Stimulated activated CD8-positive, alpha-beta memory T cell treated with anti-CD3 and anti-CD28 coated beads, Interleukin-15, amount 100 ng/mL, for 24 hours (primary cell): ENCODE data around the gene MYOCOS.
"Not testable (repeated sequence)": the region's sequence is repeated elsewhere in the genome, so short reads cannot be mapped to it uniquely, and the experiment has no call there.

ENCODE experiments used
- DNase-seq: peaks from one replicate; pipeline ENCODE4 v3.0.0-alpha.2; 2020; ENCODE audit warnings: low read depth

Gene MYOCOS

DNA sequence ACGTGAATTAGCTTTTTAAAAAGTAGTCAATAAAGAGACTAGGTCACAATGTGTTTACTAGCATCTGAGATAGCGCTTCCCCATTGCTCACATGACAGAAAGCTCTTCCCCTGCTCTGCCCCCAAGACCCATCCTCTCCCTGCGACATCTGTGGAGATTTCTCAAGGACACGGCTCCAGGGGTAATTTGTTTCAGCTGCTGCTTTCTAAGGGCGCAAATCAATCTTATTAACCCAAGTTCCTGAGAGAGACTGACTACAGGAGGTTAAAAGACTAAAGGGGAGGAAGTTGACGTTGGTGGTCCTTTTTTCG, at the start of gene MYOCOS:
TSS of gene MYOCOS (plus strand) at position 92 of the 311 bp plus-strand sequence. CDS start 1,641 bp downstream, outside the sequence.
- no peak for DNase-seq

DNA sequence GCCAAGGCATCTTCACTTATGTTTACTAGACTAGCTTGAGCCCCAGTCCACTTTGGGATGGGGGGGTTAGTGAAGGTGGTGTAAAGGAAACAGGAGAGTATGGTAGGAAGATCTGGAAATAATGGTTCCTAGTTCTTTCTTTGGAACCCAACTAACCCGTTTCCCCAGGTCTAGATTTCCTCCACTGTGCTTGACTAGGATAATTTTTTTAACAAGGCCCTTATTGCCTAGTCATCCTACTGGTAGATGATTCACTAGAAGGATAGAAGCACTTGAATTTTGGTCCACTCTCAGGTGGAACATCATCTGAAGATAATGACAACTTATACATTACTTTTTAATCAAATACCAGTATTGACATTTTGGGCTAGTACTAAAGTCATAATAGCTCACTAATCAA, 45.9 kb upstream of the MYOCOS start:
- no peak for DNase-seq

GRCh38 chr1:171581226-171581625, 40.8 kb upstream of the MYOCOS start:
- no peak for DNase-seq

- DNase-seq, result no peak
Measured at GRCh38 chr1:171581766-171582165, 40.3 kb upstream of the MYOCOS start.

- DNase-seq, result no peak
Measured at GRCh38 chr1:171582589-171582988, 39.5 kb upstream of the MYOCOS start.

GRCh38 chr1:171583591-171584201, 38.3 kb upstream of the MYOCOS start:
- DNase-seq, result no peak

- no peak for DNase-seq
Measured at GRCh38 chr1:171585715-171586114, 36.3 kb upstream of the MYOCOS start.

DNA sequence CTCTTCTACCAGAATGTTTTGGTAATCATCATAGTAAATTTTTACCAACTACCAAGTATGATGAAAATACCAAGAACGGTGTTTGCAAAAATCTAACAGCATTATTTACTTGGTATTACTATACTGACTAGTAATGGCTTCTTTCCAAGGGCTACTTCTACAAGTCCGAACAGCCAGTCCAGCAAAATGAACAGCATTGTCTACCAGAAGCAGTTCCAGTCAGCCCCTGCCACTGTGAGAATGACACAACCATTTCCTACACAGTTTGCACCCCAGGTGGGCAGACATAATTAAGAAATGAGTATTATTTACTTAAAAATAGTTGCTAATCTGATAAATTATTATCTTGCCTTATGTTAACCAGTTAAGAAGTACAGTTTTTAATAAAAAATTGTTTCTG, 33.8 kb upstream of the MYOCOS start:
- no peak for DNase-seq

DNA sequence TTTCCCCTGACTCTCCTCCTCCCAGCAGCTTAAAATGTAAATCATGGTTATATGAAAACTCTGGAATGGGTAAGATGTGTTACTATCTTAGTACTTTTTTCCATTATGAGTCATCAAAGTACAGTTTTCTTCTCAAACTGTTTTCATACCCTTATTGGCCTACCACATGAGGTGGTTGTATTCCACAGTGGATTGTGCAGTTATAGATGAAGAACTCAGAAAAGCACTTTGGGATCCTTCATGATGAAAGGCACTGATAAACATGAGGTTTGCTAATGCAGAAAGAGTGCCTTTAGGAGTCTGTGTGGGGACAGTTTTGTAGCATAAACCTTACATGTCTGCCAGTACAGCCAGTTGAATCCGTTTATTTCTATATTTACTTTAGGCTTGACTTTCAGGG, 32.0 kb upstream of the MYOCOS start:
- DNase-seq, result no peak

DNA sequence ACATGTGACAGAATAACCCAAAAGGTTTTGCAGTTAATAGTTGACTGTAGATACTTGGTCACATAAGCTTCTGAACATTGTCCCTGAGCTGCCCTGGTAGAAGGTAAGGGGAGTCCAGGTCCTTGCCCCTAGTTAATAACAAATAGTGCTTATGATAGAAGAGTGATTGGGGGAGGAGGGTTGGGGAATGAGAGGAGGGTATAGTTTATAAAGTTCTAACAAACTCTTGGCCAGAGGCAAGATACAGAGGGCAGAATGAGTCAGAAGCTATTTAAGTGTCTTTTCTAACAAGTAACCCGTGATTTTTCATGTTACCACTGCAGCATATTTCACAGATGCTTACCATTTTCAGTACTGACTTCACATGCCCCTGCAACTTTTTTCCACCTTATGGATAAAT, 26.7 kb upstream of the MYOCOS start:
- DNase-seq, result no peak

- no peak for DNase-seq
Measured at GRCh38 chr1:171596119-171596518, 25.9 kb upstream of the MYOCOS start.

GRCh38 chr1:171596705-171597104, 25.3 kb upstream of the MYOCOS start:
- no peak for DNase-seq

GRCh38 chr1:171597203-171597602, 24.8 kb upstream of the MYOCOS start:
- no peak for DNase-seq

DNA sequence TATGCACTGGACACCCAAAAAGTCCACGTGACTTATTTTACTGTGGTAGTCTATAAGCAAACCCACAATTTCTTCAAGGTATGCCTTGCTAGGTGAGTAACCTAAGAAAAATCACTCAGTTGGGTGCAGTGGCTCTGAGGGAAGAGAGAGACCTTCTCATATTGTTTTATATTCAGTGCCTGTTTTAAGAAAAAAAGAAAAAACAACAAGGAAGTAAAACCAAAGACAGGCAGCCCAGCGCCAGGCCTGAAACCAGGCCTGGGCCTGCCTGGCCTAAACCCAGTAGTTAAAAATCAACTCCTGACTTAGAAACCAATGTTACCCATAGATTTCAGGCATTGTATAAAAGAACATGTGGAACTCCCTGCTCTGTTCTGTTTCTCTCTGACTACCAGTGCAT, 21.7 kb upstream of the MYOCOS start:
- DNase-seq, result not testable (repeated sequence)

- DNase-seq, result no peak
Measured at GRCh38 chr1:171600862-171601261, 21.2 kb upstream of the MYOCOS start.

DNA sequence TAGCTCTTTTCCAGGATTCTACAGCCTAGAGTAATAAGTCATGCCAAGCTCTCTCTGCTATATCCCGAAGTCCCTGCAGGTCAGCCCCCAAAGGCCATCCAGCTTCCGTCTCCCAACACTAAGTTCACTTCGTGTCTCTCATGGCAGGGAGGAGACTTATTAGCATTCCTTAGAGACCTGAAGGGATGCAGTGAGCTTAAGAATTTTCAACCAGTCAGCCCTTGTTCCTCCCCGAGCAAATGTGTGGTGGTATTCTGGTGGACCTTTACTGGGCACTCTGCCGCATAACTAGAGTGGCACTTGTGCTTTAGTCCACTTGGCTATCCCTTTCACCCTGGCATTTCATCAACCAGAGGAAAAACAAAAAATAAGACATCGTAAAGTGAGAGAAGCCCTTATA, 19.0 kb upstream of the MYOCOS start:
- not testable (repeated sequence) for DNase-seq

- DNase-seq, result no peak
Measured at GRCh38 chr1:171606402-171606941, 15.6 kb upstream of the MYOCOS start.

DNA sequence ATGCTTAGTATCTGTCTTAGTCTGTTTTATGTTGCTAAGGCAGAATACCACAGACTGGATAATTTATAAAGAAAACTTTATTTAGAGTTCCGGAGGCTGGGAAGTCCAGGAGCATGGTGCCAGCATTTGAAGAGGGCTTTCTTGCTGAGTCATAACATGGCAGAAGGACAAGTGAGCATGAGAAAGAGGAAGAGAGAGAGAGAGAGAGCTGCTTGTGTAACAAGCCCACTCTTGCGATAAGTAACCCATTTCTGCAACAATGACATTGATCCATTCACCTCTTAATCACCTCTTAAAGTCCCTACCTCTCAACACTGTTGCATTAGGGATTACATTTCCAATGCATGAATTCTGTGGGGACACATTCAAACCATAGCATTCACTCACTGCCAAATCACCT, 11.7 kb upstream of the MYOCOS start:
- no peak for DNase-seq

DNA sequence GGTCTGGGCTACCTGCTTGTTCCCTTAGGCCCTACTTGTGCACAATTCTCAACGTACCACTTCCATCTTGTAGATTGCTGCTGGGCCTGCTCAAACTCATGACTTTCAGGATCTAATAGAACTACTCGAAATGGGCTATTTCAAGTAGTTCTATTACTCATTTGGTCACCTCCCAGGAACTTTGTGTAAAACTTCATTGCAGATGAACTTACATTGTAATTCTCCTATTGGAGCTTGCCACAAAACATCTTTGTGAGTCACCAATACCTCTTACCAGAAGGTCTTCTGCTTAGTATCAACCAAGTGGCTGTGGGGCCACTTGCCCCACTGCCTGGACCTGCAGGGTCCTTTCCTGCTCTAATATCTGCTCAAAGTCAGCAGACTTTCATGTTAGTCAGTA, 10.7 kb upstream of the MYOCOS start:
- DNase-seq, result no peak

GRCh38 chr1:171613282-171613681, 8.8 kb upstream of the MYOCOS start:
- no peak for DNase-seq

DNA sequence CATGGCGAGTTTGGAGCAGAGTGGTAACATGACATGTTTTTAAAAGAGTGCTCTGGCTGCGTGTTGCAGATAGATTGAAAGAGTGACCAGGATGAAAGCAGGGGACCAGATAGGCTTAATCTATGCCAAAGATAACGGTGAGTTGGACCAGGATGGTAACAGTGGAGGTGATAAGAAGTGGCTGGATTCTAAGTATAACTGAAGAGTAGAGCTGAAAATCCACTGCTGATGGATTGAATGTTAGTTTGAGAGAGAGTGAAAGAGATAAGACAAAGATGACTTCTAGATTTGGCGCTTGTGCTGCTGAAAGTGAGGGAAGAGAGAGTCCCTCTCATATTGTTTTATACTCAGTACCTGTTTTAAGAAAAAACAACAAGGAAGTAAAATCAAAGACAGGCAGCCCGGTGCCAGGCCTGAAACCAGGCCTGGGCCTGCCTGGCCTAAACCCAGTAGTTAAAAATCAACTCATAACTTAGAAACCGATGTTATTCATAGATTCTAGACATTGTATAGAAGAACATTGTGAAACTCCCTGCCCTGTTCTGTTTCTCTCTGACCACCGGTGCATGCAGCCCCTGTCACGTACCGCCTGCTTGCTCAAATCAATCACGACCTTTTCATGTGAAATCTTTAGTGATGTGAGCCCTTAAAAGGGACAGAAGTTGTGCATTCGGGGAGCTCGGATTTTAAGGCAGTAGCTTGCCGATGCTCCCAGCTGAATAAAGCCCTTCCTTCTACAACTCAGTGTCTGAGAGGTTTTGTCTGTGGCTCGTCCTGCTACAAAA, 6.7 kb upstream of the MYOCOS start:
- not testable (repeated sequence) for DNase-seq

- DNase-seq, result no peak
Measured at GRCh38 chr1:171616586-171616985, 5.5 kb upstream of the MYOCOS start.

GRCh38 chr1:171623651-171624331, 1.7 kb downstream of the MYOCOS start:
- no peak for DNase-seq
